Lower leg skin (tissue), 3 donors: ENCODE data around the gene CELF3.

Source experiments
- POLR2A ChIP-seq, 2 donors: fragments of 450-650 bp; IDR thresholded peaks; one replicate each; pipeline ENCODE4 v1.6.1; 2016 to 2017; ENCODE audit warnings: antibody characterized with exemption in 2 of 2, mild to moderate bottlenecking in 1 of 2, moderate library complexity in 1 of 2
- TF ChIP-seq, protein P1 (sequence below), 3 donors: fragments of 450-650 bp; IDR thresholded peaks; one replicate each; pipeline ENCODE4 v1.5.1; 2016; ENCODE audit warnings: antibody characterized with exemption in 3 of 3, mild to moderate bottlenecking in 3 of 3, moderate library complexity in 2 of 3

DNA sequence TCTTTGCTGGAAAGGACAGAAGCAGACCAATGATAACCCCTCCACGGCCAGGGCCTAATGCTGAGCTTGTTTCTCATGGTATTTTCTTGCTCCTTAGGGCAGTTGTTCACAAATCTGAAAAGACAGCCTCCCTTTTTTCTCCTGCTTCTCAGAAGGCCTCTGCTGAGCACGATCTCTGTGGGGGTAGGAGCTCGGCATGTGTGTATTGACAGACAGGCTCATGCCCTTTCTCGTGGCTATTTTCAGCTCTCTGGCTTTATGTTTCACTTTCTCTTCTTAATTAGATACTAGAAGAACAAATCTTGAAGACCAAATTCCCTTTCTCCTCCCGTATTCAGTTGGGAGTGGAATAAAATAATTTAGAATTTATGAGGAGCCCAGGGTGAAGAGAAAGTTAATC, 4.0 kb upstream of the CELF3 start:
- TF ChIP-seq, protein P1, sequence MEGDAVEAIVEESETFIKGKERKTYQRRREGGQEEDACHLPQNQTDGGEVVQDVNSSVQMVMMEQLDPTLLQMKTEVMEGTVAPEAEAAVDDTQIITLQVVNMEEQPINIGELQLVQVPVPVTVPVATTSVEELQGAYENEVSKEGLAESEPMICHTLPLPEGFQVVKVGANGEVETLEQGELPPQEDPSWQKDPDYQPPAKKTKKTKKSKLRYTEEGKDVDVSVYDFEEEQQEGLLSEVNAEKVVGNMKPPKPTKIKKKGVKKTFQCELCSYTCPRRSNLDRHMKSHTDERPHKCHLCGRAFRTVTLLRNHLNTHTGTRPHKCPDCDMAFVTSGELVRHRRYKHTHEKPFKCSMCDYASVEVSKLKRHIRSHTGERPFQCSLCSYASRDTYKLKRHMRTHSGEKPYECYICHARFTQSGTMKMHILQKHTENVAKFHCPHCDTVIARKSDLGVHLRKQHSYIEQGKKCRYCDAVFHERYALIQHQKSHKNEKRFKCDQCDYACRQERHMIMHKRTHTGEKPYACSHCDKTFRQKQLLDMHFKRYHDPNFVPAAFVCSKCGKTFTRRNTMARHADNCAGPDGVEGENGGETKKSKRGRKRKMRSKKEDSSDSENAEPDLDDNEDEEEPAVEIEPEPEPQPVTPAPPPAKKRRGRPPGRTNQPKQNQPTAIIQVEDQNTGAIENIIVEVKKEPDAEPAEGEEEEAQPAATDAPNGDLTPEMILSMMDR (IDR thresholded peaks at IDR 0.05) = no peak
- TF ChIP-seq POLR2A (IDR thresholded peaks at IDR 0.05) = no peak
